ENCODE data around the gene ONECUT1.

GRCh38 chr15:52783929-52784798, 6.0 kb downstream of the ONECUT1 start:
- TF ChIP-seq GATA3 (IDR thresholded peaks at IDR 0.05; ENCODE audit: low read depth, low read length) (no peak), GATA2 (IDR thresholded peaks at IDR 0.05; ENCODE audit: low read depth, low read length) (no peak)
